HG02943 (cell line): ENCODE measurements around the gene ZFAND2B.
"Not testable (repeated sequence)": the region's sequence is repeated elsewhere in the genome, so short reads cannot be mapped to it uniquely, and the experiment has no call there.

Experiments
- ATAC-seq: cut with Tn5 transposase; IDR thresholded peaks from one replicate; pipeline ENCODE4 v1.9.1; 2021; ENCODE audit warnings: mild to moderate bottlenecking, low read depth, moderate library complexity; ENCODE audit not compliant: unreplicated experiment

Gene ZFAND2B

GRCh38 chr2:219200502-219201326 is 5.9 kb upstream of the ZFAND2B start:
- not testable (repeated sequence) for ATAC-seq

GRCh38 chr2:219201331-219201730 is 5.3 kb upstream of the ZFAND2B start:
- ATAC-seq: not testable (repeated sequence)

- no peak for ATAC-seq
These were observed 2.0 kb upstream of the ZFAND2B start for GRCh38 chr2:219204425-219205164.

GRCh38 chr2:219205165-219205538 is 1.4 kb upstream of the ZFAND2B start:
- no peak for ATAC-seq

- no peak for ATAC-seq
These were observed 628 bp upstream of the ZFAND2B start for GRCh38 chr2:219205981-219206327.

GRCh38 chr2:219207134-219207883 is 727 bp downstream of the ZFAND2B start:
- ATAC-seq: no peak

GRCh38 chr2:219207884-219208740 is 1.5 kb downstream of the ZFAND2B start:
- ATAC-seq: no peak

GRCh38 chr2:219209236-219210195 is 2.9 kb downstream of the ZFAND2B start:
- ATAC-seq: no peak

- no peak for ATAC-seq
These were observed 3.8 kb downstream of the ZFAND2B start for GRCh38 chr2:219210196-219210885.

- no peak for ATAC-seq
These were observed 4.3 kb downstream of the ZFAND2B start for GRCh38 chr2:219210886-219211362.

GRCh38 chr2:219213026-219213415 is 6.4 kb downstream of the ZFAND2B start:
- no peak for ATAC-seq

- no peak for ATAC-seq
These were observed 7.0 kb downstream of the ZFAND2B start for GRCh38 chr2:219213486-219214071.

- no peak for ATAC-seq
These were observed 7.6 kb downstream of the ZFAND2B start for GRCh38 chr2:219214141-219214540.

- no peak for ATAC-seq
These were observed 8.2 kb downstream of the ZFAND2B start for GRCh38 chr2:219214786-219215185.

- ATAC-seq: no peak
These were observed 9.4 kb downstream of the ZFAND2B start for GRCh38 chr2:219215871-219216534.

- no peak for ATAC-seq
These were observed 9.9 kb downstream of the ZFAND2B start for GRCh38 chr2:219216535-219216915.

- ATAC-seq: peak; percentile 29
These were observed 11.7 kb downstream of the ZFAND2B start for GRCh38 chr2:219218217-219218731.
